Keratinocyte (primary cell): ENCODE data around the gene TNFSF9. TPM values are rescaled to one million over a fixed set of nuclear protein-coding genes. Genes with fewer than 3 reads are reported as not detected.
"Not testable (repeated sequence)": the region's sequence is repeated elsewhere in the genome, so short reads cannot be mapped to it uniquely, and the experiment has no call there.

ENCODE experiments used
- DNase-seq: peaks from one replicate; pipeline ENCODE4 v3.0.0-alpha.2; 2011; ENCODE audit warnings: low read depth, missing footprints, low spot score
- FAIRE-seq: peaks from 2 replicates; lab custom pipeline; 2011; peaks lifted over from hg19 to GRCh38; lab: Jason Lieb, UNC
- H2AFZ ChIP-seq: 2 replicates; pipeline ENCODE4 v1.6.0; 2012; ENCODE audit warnings: low read length, control low read depth, inconsistent platforms; ENCODE audit not compliant: control insufficient read depth
- H3K27ac ChIP-seq: 2 replicates; pipeline ENCODE4 v1.5.1; 2011; ENCODE audit warnings: low read length; ENCODE audit not compliant: control insufficient read depth, insufficient read depth
- H3K27me3 ChIP-seq: 3 replicates; pipeline ENCODE4 v1.6.0; 2011; ENCODE audit warnings: low read length; ENCODE audit not compliant: control insufficient read depth, insufficient read depth; ENCODE audit errors: extremely low read depth
- H3K36me3 ChIP-seq, 2 experiments: 2 replicates in 1 of 2; 3 replicates in 1 of 2; pipeline ENCODE4 v1.5.1; 2011; ENCODE audit warnings: low read length in 2 of 2, mild to moderate bottlenecking in 1 of 2; ENCODE audit not compliant: control insufficient read depth in 2 of 2, insufficient read depth in 2 of 2; ENCODE audit errors: extremely low read depth in 1 of 2
- H3K4me1 ChIP-seq: 3 replicates; pipeline ENCODE4 v1.5.1; 2011; ENCODE audit warnings: low read length; ENCODE audit not compliant: control insufficient read depth, insufficient read depth; ENCODE audit errors: extremely low read depth
- H3K4me2 ChIP-seq: 3 replicates; pipeline ENCODE4 v1.6.0; 2011; ENCODE audit warnings: low read depth, low read length; ENCODE audit not compliant: control insufficient read depth, insufficient read depth; ENCODE audit errors: extremely low read depth
- H3K4me3 ChIP-seq, 3 experiments: fragments of 200-600 bp in 1 of 3; sonication (generic) in 1 of 3; 2 replicates in 2 of 3; 3 replicates in 1 of 3; pipeline ENCODE4 v1.5.1; 2011 to 2016; ENCODE audit warnings: low read length in 3 of 3, mild to moderate bottlenecking in 3 of 3, control low read depth in 2 of 3, inconsistent platforms in 1 of 3, low read depth in 1 of 3, mixed read lengths in 1 of 3, mixed run types in 1 of 3, moderate library complexity in 1 of 3; ENCODE audit not compliant: control insufficient read depth in 2 of 3, insufficient read depth in 2 of 3; ENCODE audit errors: extremely low read depth in 1 of 3
- H3K79me2 ChIP-seq: 2 replicates; pipeline ENCODE4 v1.6.0; 2012; ENCODE audit warnings: low read length; ENCODE audit not compliant: control insufficient read depth, insufficient read depth
- H3K9ac ChIP-seq: 3 replicates; pipeline ENCODE4 v1.6.0; 2011; ENCODE audit warnings: low read length; ENCODE audit not compliant: control insufficient read depth, insufficient read depth; ENCODE audit errors: extremely low read depth
- H3K9me1 ChIP-seq: 3 replicates; pipeline ENCODE4 v1.6.0; 2011; ENCODE audit warnings: low read length; ENCODE audit not compliant: control insufficient read depth, insufficient read depth; ENCODE audit errors: extremely low read depth
- H3K9me3 ChIP-seq: 2 replicates; pipeline ENCODE4 v1.5.1; 2012; ENCODE audit warnings: low read depth, low read length; ENCODE audit not compliant: control insufficient read depth
- H4K20me1 ChIP-seq: 3 replicates; pipeline ENCODE4 v1.6.0; 2011; ENCODE audit warnings: low read length; ENCODE audit not compliant: control insufficient read depth, insufficient read depth; ENCODE audit errors: extremely low read depth
- EZH2 ChIP-seq: IDR thresholded peaks from one replicate; pipeline ENCODE4 v1.6.1; 2012; ENCODE audit warnings: inconsistent platforms, mild to moderate bottlenecking, low read length, moderate library complexity
- dilution Hi-C: fragments of 300-500 bp; cut with MboI; formaldehyde crosslinking; loops from one replicate; pipeline ENCODE4 v1.7.0; 2020; ENCODE audit warnings: low sequenced_read_pairs; ENCODE audit not compliant: extremely low pct_ligation_motif_present
- polyA plus RNA-seq, 5 experiments: library from polyadenylated mRNA; depleted of rRNA in 3 of 5; stranded (reverse) in 3 of 5; stranded (forward) in 1 of 5; unstranded in 1 of 5; fragments of >200 nt; gene quantifications; 1 replicate in 1 of 5; 2 replicates in 3 of 5; 3 replicates in 1 of 5; pipeline versions ENCODE4 v1.2.1 to v1.2.3, GENCODE V29; 2011 to 2012; ENCODE audit warnings: missing spikeins in 2 of 5, low read depth in 1 of 5, low replicate concordance in 1 of 5
- TF ChIP-seq, protein P1 (sequence below), 3 experiments: IDR thresholded peaks in 1 of 3; conservative IDR thresholded peaks in 1 of 3; optimal IDR thresholded peaks in 1 of 3; 2 replicates in 2 of 3; 3 replicates in 1 of 3; pipeline versions ENCODE3 to v1.5.1; 2011; ENCODE audit warnings: low read length in 3 of 3, mild to moderate bottlenecking in 3 of 3, moderate library complexity in 2 of 3, control low read depth in 1 of 3, inconsistent platforms in 1 of 3; ENCODE audit not compliant: insufficient read depth in 2 of 3; ENCODE audit errors: extremely low read depth in 1 of 3

Gene TNFSF9
- polyA plus RNA-seq, 1 donor (not counting 4 experiments of a cell fraction or from before 2014, with no cell fraction given) = 12.3 TPM

GRCh38 chr19:6501740-6502648 is 28.8 kb upstream of the TNFSF9 start, which contains the start of gene TUBB4A:
TSS of gene TUBB4A (minus strand) at chr19:6502309. CDS start at chr19:6502212, 97 bp downstream.
- Histone ChIP-seq H2AFZ (no peak within 1 kb of the TSS), H3K9ac (no peak within 1 kb of the TSS), H3K27ac (no peak within 1 kb of the TSS), H3K36me3 (no peaks in the 10 kb centered on the region), H3K27me3 (peaks cover 46% of the 10 kb centered on the region), H3K4me1 (no peaks in the 10 kb centered on the region), H3K4me2 (no peak within 1 kb of the TSS), H3K4me3 (peak within 1 kb of the TSS in 1 of 3 experiments; percentile 5), H3K9me1 (no peaks in the 10 kb centered on the region), H3K9me3 (no peaks in the 10 kb centered on the region), H3K79me2 (no peaks in the 10 kb centered on the region), H4K20me1 (no peaks in the 10 kb centered on the region)
- DNase-seq (no peak), FAIRE-seq (no peak)
- TF ChIP-seq, protein P1, sequence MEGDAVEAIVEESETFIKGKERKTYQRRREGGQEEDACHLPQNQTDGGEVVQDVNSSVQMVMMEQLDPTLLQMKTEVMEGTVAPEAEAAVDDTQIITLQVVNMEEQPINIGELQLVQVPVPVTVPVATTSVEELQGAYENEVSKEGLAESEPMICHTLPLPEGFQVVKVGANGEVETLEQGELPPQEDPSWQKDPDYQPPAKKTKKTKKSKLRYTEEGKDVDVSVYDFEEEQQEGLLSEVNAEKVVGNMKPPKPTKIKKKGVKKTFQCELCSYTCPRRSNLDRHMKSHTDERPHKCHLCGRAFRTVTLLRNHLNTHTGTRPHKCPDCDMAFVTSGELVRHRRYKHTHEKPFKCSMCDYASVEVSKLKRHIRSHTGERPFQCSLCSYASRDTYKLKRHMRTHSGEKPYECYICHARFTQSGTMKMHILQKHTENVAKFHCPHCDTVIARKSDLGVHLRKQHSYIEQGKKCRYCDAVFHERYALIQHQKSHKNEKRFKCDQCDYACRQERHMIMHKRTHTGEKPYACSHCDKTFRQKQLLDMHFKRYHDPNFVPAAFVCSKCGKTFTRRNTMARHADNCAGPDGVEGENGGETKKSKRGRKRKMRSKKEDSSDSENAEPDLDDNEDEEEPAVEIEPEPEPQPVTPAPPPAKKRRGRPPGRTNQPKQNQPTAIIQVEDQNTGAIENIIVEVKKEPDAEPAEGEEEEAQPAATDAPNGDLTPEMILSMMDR (optimal IDR thresholded peaks at IDR 0.05 in 1 of 3, IDR thresholded peaks at IDR 0.05 in 1 of 3, conservative IDR thresholded peaks at IDR 0.05 in 1 of 3; ENCODE audit: extremely low read depth in 1 of 3, insufficient read depth in 2 of 3, low read length in 3 of 3) = no peak
- no peak for TF ChIP-seq EZH2
- dilution Hi-C loops = no loop called here

DNA sequence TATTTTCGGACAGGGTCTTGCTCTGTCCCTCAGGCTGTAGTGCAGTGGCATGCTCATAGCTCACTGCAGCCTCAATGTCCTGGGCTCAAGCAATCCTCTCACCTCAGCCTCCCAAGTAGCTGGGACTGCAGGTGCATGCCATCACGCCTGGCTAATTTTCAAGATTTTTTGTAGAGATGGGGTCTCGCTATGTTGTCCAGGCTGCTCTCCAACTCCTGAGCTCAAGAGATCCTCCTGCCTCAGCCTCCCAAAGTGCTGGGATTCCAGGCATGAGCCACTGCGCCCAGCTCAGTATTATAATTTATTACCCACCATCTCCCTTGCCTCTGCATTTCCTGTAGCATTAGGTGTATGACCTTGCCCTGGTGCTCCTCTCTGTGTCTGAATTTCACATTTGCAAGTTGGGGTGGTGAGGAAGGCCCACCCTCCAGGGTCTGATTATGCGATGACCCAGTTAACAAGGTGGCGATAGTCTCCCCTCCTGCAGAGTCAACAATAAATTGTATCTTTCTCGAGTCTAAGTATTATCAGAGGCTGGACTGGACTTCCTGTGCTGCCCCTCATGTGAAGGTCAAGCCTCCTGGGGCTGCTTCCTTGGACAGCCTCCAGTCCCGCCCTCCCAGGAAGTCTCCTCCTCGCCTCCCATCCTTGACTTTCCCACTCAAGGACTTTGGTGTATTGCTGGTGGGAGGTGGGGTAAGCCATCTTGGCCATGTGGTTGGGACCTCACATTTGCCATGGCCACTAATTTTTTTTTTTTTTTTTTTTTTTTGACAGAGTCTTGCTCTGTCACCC is 27.2 kb upstream of the TNFSF9 start:
- H3K9me1 ChIP-seq = no peaks in the 10 kb centered on the region
- H3K4me2 ChIP-seq = no peak overlapping the region
- no peaks in the 10 kb centered on the region for H3K4me1 ChIP-seq
- DNase-seq (no peak), FAIRE-seq (no peak)
- H3K9ac ChIP-seq = no peak overlapping the region
- no peaks in the 10 kb centered on the region for H3K36me3 ChIP-seq
- H3K79me2 ChIP-seq = no peaks in the 10 kb centered on the region
- no peak overlapping the region for H3K27ac ChIP-seq
- dilution Hi-C loops = no loop called here
- H3K27me3 ChIP-seq = peaks cover 42% of the 10 kb centered on the region
- H3K4me3 ChIP-seq = no peak overlapping the region
- H4K20me1 ChIP-seq = no peaks in the 10 kb centered on the region
- H2AFZ ChIP-seq = no peak overlapping the region
- no peaks in the 10 kb centered on the region for H3K9me3 ChIP-seq
- no peak for TF ChIP-seq EZH2
- TF ChIP-seq, protein P1 (optimal IDR thresholded peaks at IDR 0.05 in 1 of 3, IDR thresholded peaks at IDR 0.05 in 1 of 3, conservative IDR thresholded peaks at IDR 0.05 in 1 of 3; ENCODE audit: extremely low read depth in 1 of 3, insufficient read depth in 2 of 3, low read length in 3 of 3) = no peak

- H3K9me3 ChIP-seq, H3K4me2 ChIP-seq, H2AFZ ChIP-seq, H3K9me1 ChIP-seq, dilution Hi-C loops, H3K79me2 ChIP-seq, H3K27me3 ChIP-seq, H4K20me1 ChIP-seq, H3K4me1 ChIP-seq, FAIRE-seq, H3K27ac ChIP-seq, H3K4me3 ChIP-seq, H3K9ac ChIP-seq, H3K36me3 ChIP-seq, DNase-seq: not testable (repeated sequence)
Measured at GRCh38 chr19:6508028-6508771, 22.6 kb upstream of the TNFSF9 start.
